ENCODE measurements around the gene E2F6. TPM values are rescaled to one million over a fixed set of nuclear protein-coding genes. Genes with fewer than 3 reads are reported as not detected.

Gene E2F6
- total and polyA plus RNA-seq, 2 of the 8 experiments (the other 6 are each of a cell fraction or from before 2014, with no cell fraction given), result 8.3 to 14.9 TPM

GRCh38 chr2:11467749-11468148, 1.8 kb upstream of the E2F6 start:
- Histone ChIP-seq H2BK20ac (ENCODE audit: low read length) (no peak overlapping the region), H4K20me1 (replicated peaks in 1 of 2; ENCODE audit: control insufficient read depth in 1 of 2, insufficient read depth in 2 of 2, low read length in 2 of 2) (no peaks in the 10 kb centered on the region), H2AK5ac (ENCODE audit: low read depth, low read length) (no peak overlapping the region; the same call in 1 of the 2 replicates), H2BK120ac (replicated peaks; ENCODE audit: low read depth, low read length) (no peak overlapping the region), H3K18ac (ENCODE audit: extremely low read depth, low read length) (no peak overlapping the region), H3K4me3 (ENCODE audit: extremely low read depth in 1 of 4, insufficient read depth in 2 of 4, low read depth in 3 of 4, low read length in 4 of 4) (no peak overlapping the region), H2BK12ac (ENCODE audit: low read depth, low read length) (no peak overlapping the region), H3K4me1 (replicated peaks in 1 of 4; ENCODE audit: control insufficient read depth in 3 of 4, insufficient read depth in 4 of 4, low read length in 3 of 4) (0 out of 7 replicates have a peak, but pooled peaks cover 0 to 2% (median 0%) of the 10 kb centered on the region in 4 experiments), H4K5ac (ENCODE audit: insufficient read length, low read depth, low read length) (no peak overlapping the region), H3K4me2 (ENCODE audit: insufficient read depth in 1 of 2, low read depth in 2 of 2, low read length in 2 of 2) (no peak overlapping the region), H2BK15ac (ENCODE audit: low read length) (no peak overlapping the region), H3K27ac (ENCODE audit: low read depth, low read length) (no peak overlapping the region), H3K9me3 (ENCODE audit: insufficient read depth in 2 of 2, low read depth in 1 of 2, low read length in 1 of 2) (peaks cover 0 to 3% of the 10 kb centered on the region in 2 experiments; a peak in 2 of 4 replicates), H3K9ac (replicated peaks in 1 of 4; ENCODE audit: extremely low read depth in 1 of 4, low read depth in 3 of 4, low read length in 3 of 4) (no peak overlapping the region), H3K79me1 (ENCODE audit: low read depth, low read length) (no peaks in the 10 kb centered on the region), H3K36me3 (ENCODE audit: control insufficient read depth in 2 of 4, insufficient read depth in 4 of 4, low read length in 3 of 4) (peaks cover 0 to 5% (median 3%) of the 10 kb centered on the region in 4 experiments; a peak in 2 of 8 replicates), H2AFZ (ENCODE audit: low read length) (no peak overlapping the region), H3K14ac (ENCODE audit: insufficient read length) (no peak overlapping the region), H3K23ac (ENCODE audit: insufficient read length) (no peak overlapping the region), H3K79me2 (ENCODE audit: control insufficient read depth in 1 of 2, insufficient read depth in 2 of 2, low read length in 2 of 2) (peaks cover 0 to 23% of the 10 kb centered on the region in 2 experiments; a peak in 3 of 4 replicates), H2BK5ac (ENCODE audit: low read depth, low read length) (no peak overlapping the region), H4K8ac (ENCODE audit: extremely low read depth, insufficient read depth, low read length) (no peak overlapping the region), H3K56ac (replicated peaks; ENCODE audit: insufficient read length, low read depth, low read length) (no peak overlapping the region), H3K27me3 (replicated peaks in 1 of 4; ENCODE audit: control insufficient read depth in 3 of 4, extremely low read depth in 1 of 4, insufficient read depth in 3 of 4, low read length in 3 of 4) (peaks cover 0 to 10% (median 4%) of the 10 kb centered on the region in 4 experiments; a peak in 5 of 7 replicates), H3K23me2 (ENCODE audit: low read depth, low read length) (no peaks in the 10 kb centered on the region; the same call in 1 of the 2 replicates), H3K4ac (replicated peaks; ENCODE audit: insufficient read length, low read depth, low read length) (no peak overlapping the region), H4K91ac (replicated peaks; ENCODE audit: insufficient read length, low read length) (no peak overlapping the region)
- ChIA-PET CTCF (ENCODE audit: partially characterized antibody) (interaction anchor here (0.6 to 5.5 kb wide), 6 partner anchors 9 to 1250 kb away, joined by 3 to 52 read pairs (median 4); no protein-coding TSS in a partner anchor), POLR2A (ENCODE audit: partially characterized antibody) (interaction anchor here (0.8 kb wide), 1 partner anchor 136 kb away, joined by 3 read pairs; no protein-coding TSS in a partner anchor)
- DNase-seq (ENCODE audit: low read depth in 1 of 2, low spot score in 2 of 2) (no peak), FAIRE-seq (no peak)
- 86% methylated on average over 6 of the region's 6 CpGs; no CpG with 5 or more reads in 1 of the 2 experiments for WGBS, 2 experiments (ENCODE audit: extremely low coverage in 1 of 2, insufficient coverage in 1 of 2, insufficient read length in 1 of 2, insufficient replicate concordance in 2 of 2, low coverage in 1 of 2, low lambda C conversion rate in 2 of 2, missing lambda C conversion rate in 1 of 2)
- TF ChIP-seq KDM5A (IDR thresholded peaks at IDR 0.05; ENCODE audit: low read length) (no peak), BACH1 (IDR thresholded peaks at IDR 0.05; ENCODE audit: low read length) (no peak), SRF (IDR thresholded peaks at IDR 0.05; ENCODE audit: low read depth, low read length) (no peak), SP1 (IDR thresholded peaks at IDR 0.05; ENCODE audit: low read depth, low read length) (no peak), POLR2AphosphoS5 (IDR thresholded peaks at IDR 0.05; ENCODE audit: low read depth, low read length) (no peak), EP300 (IDR thresholded peaks at IDR 0.05; ENCODE audit: borderline replicate concordance in 1 of 2, low read depth in 2 of 2, low read length in 2 of 2) (no peak), CTBP2 (IDR thresholded peaks at IDR 0.05; ENCODE audit: borderline replicate concordance, insufficient read depth, insufficient read length, low read length) (no peak), CEBPB (IDR thresholded peaks at IDR 0.05; ENCODE audit: low read depth, low read length) (no peak)

Measured in H1 (cell line).